Midbrain (tissue), 1 donor: ENCODE data around the gene RNASEH2A.

Experiments
- DNase-seq: peaks from one replicate; lab custom pipeline; 2025; lab: John Stamatoyannopoulos, UW

The RNASEH2A gene

GRCh38 chr19:12806242-12807081 is at the start of gene RNASEH2A:
TSS of gene RNASEH2A (plus strand) at chr19:12806584. CDS start at chr19:12806674, 90 bp downstream.
- DNase-seq, result peak; percentile 92

- DNase-seq, result peak; percentile 51
These were observed 48.7 kb upstream of the RNASEH2A start for GRCh38 chr19:12757544-12758274.

GRCh38 chr19:12759686-12760085 is 46.7 kb upstream of the RNASEH2A start:
- DNase-seq, result no peak

GRCh38 chr19:12763100-12763499 is 43.3 kb upstream of the RNASEH2A start:
- DNase-seq, result no peak

GRCh38 chr19:12764698-12765097 is 41.7 kb upstream of the RNASEH2A start:
- no peak for DNase-seq

GRCh38 chr19:12766051-12766521 is 40.3 kb upstream of the RNASEH2A start:
- DNase-seq, result peak; percentile 80

- no peak for DNase-seq
These were observed 39.2 kb upstream of the RNASEH2A start for GRCh38 chr19:12767150-12767549.

GRCh38 chr19:12767666-12768065 is 38.7 kb upstream of the RNASEH2A start:
- DNase-seq, result no peak

- DNase-seq, result no peak
These were observed 36.7 kb upstream of the RNASEH2A start for GRCh38 chr19:12769689-12770088.

- no peak for DNase-seq
These were observed 35.5 kb upstream of the RNASEH2A start for GRCh38 chr19:12770922-12771321.

GRCh38 chr19:12772323-12772722 is 34.1 kb upstream of the RNASEH2A start:
- DNase-seq, result no peak

GRCh38 chr19:12773571-12773970 is 32.8 kb upstream of the RNASEH2A start:
- DNase-seq, result no peak

- DNase-seq, result no peak
These were observed 31.5 kb upstream of the RNASEH2A start, which contains the start of gene HOOK2 for GRCh38 chr19:12774588-12775555. TSS of gene HOOK2 (minus strand) at chr19:12775552. CDS start at chr19:12775449, 103 bp downstream.

GRCh38 chr19:12777217-12778016 is 29.0 kb upstream of the RNASEH2A start:
- DNase-seq, result peak; percentile 82

- DNase-seq, result no peak
These were observed 28.1 kb upstream of the RNASEH2A start for GRCh38 chr19:12778017-12778904.

- DNase-seq, result no peak
These were observed 27.6 kb upstream of the RNASEH2A start for GRCh38 chr19:12778905-12779161.

GRCh38 chr19:12779162-12779993 is 27.0 kb upstream of the RNASEH2A start:
- no peak for DNase-seq

GRCh38 chr19:12782174-12782423 is 24.3 kb upstream of the RNASEH2A start:
- no peak for DNase-seq
